Measurements from ENCODE around the gene RNF31. TPM values are rescaled to one million over a fixed set of nuclear protein-coding genes. Genes with fewer than 3 reads are reported as not detected.

The RNF31 gene
- total RNA-seq, 5 donors from 2014 or later (not counting 1 experiment from before 2014, with no cell fraction given) = 67.7 to 131 (median 100) TPM

Other genes with a start within 250 kb of the RNF31 start
- gene DHRS4, start 193.7 kb upstream of the RNF31 start, total RNA-seq = 10 to 100 TPM; 11.1 to 21.4 (median 17.5) TPM
- gene DHRS4L2, start 158.6 kb upstream of the RNF31 start, total RNA-seq = 10 to 100 TPM; 14.0 to 21.9 (median 16.4) TPM
- 1 to 10 TPM in 1 of 5 donors, under 1 TPM in 4; 0.38 to 1.9 (median 0.59) TPM for gene CARMIL3, start 95.5 kb upstream of the RNF31 start, total RNA-seq
- not detected for gene CPNE6, start 75.9 kb upstream of the RNF31 start, total RNA-seq
- gene PCK2, start 53.2 kb upstream of the RNF31 start, total RNA-seq = 10 to 100 TPM; 11.8 to 35.5 (median 29.4) TPM
- 10 to 100 TPM; 78.5 to 94.1 (median 89.6) TPM for gene DCAF11, start 32.7 kb upstream of the RNF31 start, total RNA-seq
- 1 to 10 TPM; 1.9 to 3.7 (median 3.4) TPM for gene NRL, start 32.5 kb upstream of the RNF31 start, total RNA-seq
- 1 to 10 TPM; 2.5 to 3.5 (median 3.2) TPM for gene FITM1, start 16.8 kb upstream of the RNF31 start, total RNA-seq
- gene PSME1, start 11.3 kb upstream of the RNF31 start, total RNA-seq = 100 to 1,000 TPM; 221 to 291 (median 259) TPM
- gene EMC9, start 5.9 kb upstream of the RNF31 start, total RNA-seq = 10 to 100 TPM in 3 of 5 donors, 1 to 10 TPM in 2; 9.3 to 29.8 (median 20.8) TPM
- 100 to 1,000 TPM; 130 to 192 (median 159) TPM for gene PSME2, start 888 bp upstream of the RNF31 start, total RNA-seq
- 100 to 1,000 TPM; 201 to 285 (median 215) TPM for gene IRF9, start 13.8 kb downstream of the RNF31 start, total RNA-seq
- 10 to 100 TPM; 32.4 to 82.5 (median 41.5) TPM for gene REC8, start 24.6 kb downstream of the RNF31 start, total RNA-seq
- gene IPO4, start 41.3 kb downstream of the RNF31 start, total RNA-seq = 10 to 100 TPM; 34.4 to 53.4 (median 39.6) TPM
- gene TM9SF1, start 47.9 kb downstream of the RNF31 start, total RNA-seq = 10 to 100 TPM; 19.0 to 29.5 (median 21.8) TPM
- gene TSSK4, start 58.2 kb downstream of the RNF31 start, total RNA-seq = 1 to 10 TPM in 2 of 5 donors, under 1 TPM in 3; 0.35 to 1.4 (median 0.44) TPM
- 10 to 100 TPM; 81.9 to 99.6 (median 92.8) TPM for gene CHMP4A, start 66.0 kb downstream of the RNF31 start, total RNA-seq
- gene MDP1, start 68.6 kb downstream of the RNF31 start, total RNA-seq = 10 to 100 TPM in 3 of 5 donors, 1 to 10 TPM in 2; 7.2 to 17.5 (median 12.1) TPM
- gene NEDD8, start 84.9 kb downstream of the RNF31 start, total RNA-seq = 100 to 1,000 TPM in 4 of 5 donors, 10 to 100 TPM in 1; 92.1 to 107 (median 101) TPM
- gene GMPR2, start 85.4 kb downstream of the RNF31 start, total RNA-seq = 10 to 100 TPM; 53.8 to 81.2 (median 64.0) TPM
- gene TINF2, start 95.1 kb downstream of the RNF31 start, total RNA-seq = 100 to 1,000 TPM; 119 to 160 (median 139) TPM
- 10 to 100 TPM in 2 of 5 donors, 1 to 10 TPM in 3; 4.9 to 13.5 (median 9.4) TPM for gene TGM1, start 115.7 kb downstream of the RNF31 start, total RNA-seq
- 10 to 100 TPM; 49.3 to 66.5 (median 62.4) TPM for gene RABGGTA, start 124.1 kb downstream of the RNF31 start, total RNA-seq
- gene DHRS1, start 152.3 kb downstream of the RNF31 start, total RNA-seq = 10 to 100 TPM; 34.2 to 47.6 (median 39.1) TPM
- gene NOP9, start 152.4 kb downstream of the RNF31 start, total RNA-seq = 10 to 100 TPM; 29.7 to 33.2 (median 30.8) TPM
- gene CIDEB, start 160.5 kb downstream of the RNF31 start, total RNA-seq = 10 to 100 TPM; 13.0 to 22.8 (median 20.8) TPM
- 10 to 100 TPM; 18.6 to 25.2 (median 20.3) TPM for gene LTB4R2, start 162.6 kb downstream of the RNF31 start, total RNA-seq
- gene LTB4R, start 164.0 kb downstream of the RNF31 start, total RNA-seq = 10 to 100 TPM; 17.0 to 29.0 (median 18.0) TPM
- gene ADCY4, start 187.6 kb downstream of the RNF31 start, total RNA-seq = 10 to 100 TPM in 1 of 5 donors, 1 to 10 TPM in 4; 7.8 to 10.4 (median 8.5) TPM
- gene RIPK3, start 192.5 kb downstream of the RNF31 start, total RNA-seq = 10 to 100 TPM; 26.2 to 68.3 (median 59.2) TPM
- gene NFATC4, start 220.7 kb downstream of the RNF31 start, total RNA-seq = under 1 TPM in 4 of 5 donors, not detected in 1; 0.16 to 0.82 (median 0.39) TPM